Progenitor cell of endocrine pancreas (in vitro differentiated cells): ENCODE measurements around the gene EIF3K. TPM values are rescaled to one million over a fixed set of nuclear protein-coding genes. Genes with fewer than 3 reads are reported as not detected.

Experiments
- DNase-seq: peaks from one replicate; pipeline ENCODE4 v3.0.0; 2021; ENCODE audit warnings: low spot score; ENCODE audit not compliant: unreplicated experiment
- H3K27ac Mint-ChIP-seq: 2 replicates; pipeline ENCODE4 v1.8.0; 2021; ENCODE audit warnings: mild to moderate bottlenecking, moderate library complexity, mixed read lengths
- H3K27me3 Mint-ChIP-seq: 2 replicates; pipeline ENCODE4 v1.8.0; 2021; ENCODE audit warnings: mixed read lengths
- H3K36me3 Mint-ChIP-seq: 2 replicates; pipeline ENCODE4 v1.8.0; 2022; ENCODE audit warnings: mixed read lengths; ENCODE audit not compliant: insufficient read depth
- H3K4me1 Mint-ChIP-seq: 2 replicates; pipeline ENCODE4 v1.8.0; 2021; ENCODE audit warnings: low read depth, mixed read lengths
- H3K4me3 Mint-ChIP-seq: 2 replicates; pipeline ENCODE4 v1.8.0; 2021; ENCODE audit warnings: low read depth, mild to moderate bottlenecking, moderate library complexity, mixed read lengths
- H3K9me3 Mint-ChIP-seq: 2 replicates; pipeline ENCODE4 v1.8.0; 2021; ENCODE audit warnings: low read depth, mixed read lengths
- total RNA-seq: library from RNA; stranded (reverse); gene quantifications from 2 replicates; pipeline ENCODE4 v1.2.1, GENCODE V29; 2021
- TF ChIP-seq, protein P1 (sequence below): fragments of 200-600 bp; sonication (generic); IDR thresholded peaks from one replicate; pipeline ENCODE4 v1.5.0; 2021; ENCODE audit warnings: antibody characterized with exemption, mild to moderate bottlenecking; ENCODE audit not compliant: unreplicated experiment

EIF3K gene
- total RNA-seq, 1 donor from 2014 or later: 193 TPM

DNA sequence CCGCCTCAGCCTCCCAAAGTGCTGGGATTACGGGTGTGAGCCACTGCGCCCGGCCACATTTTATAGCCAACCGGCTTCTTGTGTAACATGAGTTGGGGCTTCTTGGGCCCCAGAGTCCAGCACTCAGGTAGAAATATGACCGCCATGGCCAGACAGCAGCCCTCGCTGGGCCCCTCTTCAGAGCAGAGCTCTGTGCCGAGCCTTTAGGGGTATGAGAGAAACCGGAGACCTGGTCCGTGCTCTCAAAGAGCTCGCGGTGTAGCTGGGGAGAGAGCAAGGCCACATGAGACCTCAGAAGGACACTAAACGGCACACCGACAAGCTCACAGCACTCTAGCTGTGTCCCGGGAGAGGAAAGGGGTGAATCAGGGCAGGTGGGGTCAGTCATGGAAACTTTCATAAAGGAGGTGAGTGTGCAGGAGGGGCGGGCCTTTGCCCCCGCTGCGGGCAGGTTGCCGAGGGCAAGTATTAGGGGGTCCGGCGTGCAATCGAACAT is 44.2 kb downstream of the EIF3K start:
- TF ChIP-seq, protein P1, sequence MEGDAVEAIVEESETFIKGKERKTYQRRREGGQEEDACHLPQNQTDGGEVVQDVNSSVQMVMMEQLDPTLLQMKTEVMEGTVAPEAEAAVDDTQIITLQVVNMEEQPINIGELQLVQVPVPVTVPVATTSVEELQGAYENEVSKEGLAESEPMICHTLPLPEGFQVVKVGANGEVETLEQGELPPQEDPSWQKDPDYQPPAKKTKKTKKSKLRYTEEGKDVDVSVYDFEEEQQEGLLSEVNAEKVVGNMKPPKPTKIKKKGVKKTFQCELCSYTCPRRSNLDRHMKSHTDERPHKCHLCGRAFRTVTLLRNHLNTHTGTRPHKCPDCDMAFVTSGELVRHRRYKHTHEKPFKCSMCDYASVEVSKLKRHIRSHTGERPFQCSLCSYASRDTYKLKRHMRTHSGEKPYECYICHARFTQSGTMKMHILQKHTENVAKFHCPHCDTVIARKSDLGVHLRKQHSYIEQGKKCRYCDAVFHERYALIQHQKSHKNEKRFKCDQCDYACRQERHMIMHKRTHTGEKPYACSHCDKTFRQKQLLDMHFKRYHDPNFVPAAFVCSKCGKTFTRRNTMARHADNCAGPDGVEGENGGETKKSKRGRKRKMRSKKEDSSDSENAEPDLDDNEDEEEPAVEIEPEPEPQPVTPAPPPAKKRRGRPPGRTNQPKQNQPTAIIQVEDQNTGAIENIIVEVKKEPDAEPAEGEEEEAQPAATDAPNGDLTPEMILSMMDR: no peak
- Mint-ChIP-seq H3K4me3 (no peak overlapping the region), H3K36me3 (peaks cover 7% of the 10 kb centered on the region), H3K27me3 (no peaks in the 10 kb centered on the region), H3K27ac (peak overlapping the region; percentile 95), H3K9me3 (no peaks in the 10 kb centered on the region), H3K4me1 (peaks cover 86% of the 10 kb centered on the region)
- DNase-seq: no peak

DNA sequence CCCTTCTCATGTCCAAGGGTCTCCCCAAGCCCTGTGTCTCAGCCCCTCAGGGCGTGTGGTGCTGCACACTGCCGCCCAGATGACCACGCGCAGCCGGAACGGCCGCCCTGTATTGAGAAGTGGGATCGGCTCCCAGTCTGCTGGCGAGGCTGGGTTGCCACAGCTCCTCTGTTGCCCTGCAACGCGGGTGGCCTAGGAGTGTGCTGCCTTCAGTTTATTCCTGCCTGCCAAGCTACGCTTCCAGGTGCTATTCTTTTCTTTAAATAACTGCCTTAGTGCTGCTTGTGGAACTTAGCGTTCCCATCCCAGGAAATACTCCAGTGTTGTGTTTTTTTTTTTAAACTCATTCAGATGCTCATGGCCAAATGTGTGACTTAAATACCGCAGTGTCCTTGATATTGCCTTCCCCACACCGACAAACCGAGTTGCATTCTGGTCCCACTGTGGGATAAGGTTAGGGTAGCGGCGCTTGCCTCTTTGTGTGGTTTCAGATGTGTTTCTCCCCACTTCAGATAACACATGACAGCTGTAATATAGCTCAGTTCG is 45.0 kb downstream of the EIF3K start:
- H3K27me3 Mint-ChIP-seq: no peaks in the 10 kb centered on the region
- H3K4me3 Mint-ChIP-seq: no peak overlapping the region
- peaks cover 11% of the 10 kb centered on the region for H3K36me3 Mint-ChIP-seq
- DNase-seq: no peak
- peaks cover 86% of the 10 kb centered on the region for H3K4me1 Mint-ChIP-seq
- H3K9me3 Mint-ChIP-seq: no peaks in the 10 kb centered on the region
- TF ChIP-seq, protein P1: no peak
- H3K27ac Mint-ChIP-seq: peak overlapping the region; percentile 92

DNA sequence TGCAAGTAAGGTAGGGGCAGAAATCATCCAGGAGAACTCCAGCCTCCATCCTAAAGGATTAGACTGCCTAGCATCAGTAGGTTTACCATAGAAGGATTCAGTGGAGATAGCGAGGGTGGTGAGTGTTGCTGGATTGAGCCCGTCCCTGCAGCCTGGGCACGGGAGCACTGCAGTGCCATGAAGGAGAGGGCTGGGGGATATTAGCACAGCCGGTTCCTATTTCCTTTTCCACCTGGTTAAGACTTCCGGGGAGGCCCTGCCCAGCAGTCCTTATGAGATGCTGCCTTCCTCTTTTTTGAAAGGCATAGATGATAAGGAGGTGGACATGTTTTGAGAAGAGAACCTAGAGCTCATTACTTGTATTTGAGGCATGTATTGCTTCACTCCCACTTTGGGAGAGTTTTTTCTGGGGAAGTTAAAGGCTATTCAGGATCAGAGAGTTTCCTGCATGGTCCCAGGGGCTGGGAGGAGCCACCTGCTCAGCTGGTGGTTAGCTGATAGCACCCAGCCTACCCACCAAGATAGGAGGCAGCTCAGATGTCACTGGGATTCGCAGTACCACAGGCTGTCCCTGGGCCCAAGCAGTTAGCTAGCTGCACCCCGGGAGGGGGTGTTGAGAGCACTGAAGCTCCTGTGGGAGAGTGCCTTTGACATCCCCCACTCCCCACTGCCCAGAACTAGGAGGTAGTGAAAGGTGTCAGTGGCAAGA is 45.7 kb downstream of the EIF3K start:
- Mint-ChIP-seq H3K4me1 (peaks cover 86% of the 10 kb centered on the region), H3K36me3 (peaks cover 11% of the 10 kb centered on the region), H3K4me3 (no peak overlapping the region), H3K27ac (peak overlapping the region; percentile 92), H3K9me3 (no peaks in the 10 kb centered on the region), H3K27me3 (no peaks in the 10 kb centered on the region)
- TF ChIP-seq, protein P1: no peak
- no peak for DNase-seq

DNA sequence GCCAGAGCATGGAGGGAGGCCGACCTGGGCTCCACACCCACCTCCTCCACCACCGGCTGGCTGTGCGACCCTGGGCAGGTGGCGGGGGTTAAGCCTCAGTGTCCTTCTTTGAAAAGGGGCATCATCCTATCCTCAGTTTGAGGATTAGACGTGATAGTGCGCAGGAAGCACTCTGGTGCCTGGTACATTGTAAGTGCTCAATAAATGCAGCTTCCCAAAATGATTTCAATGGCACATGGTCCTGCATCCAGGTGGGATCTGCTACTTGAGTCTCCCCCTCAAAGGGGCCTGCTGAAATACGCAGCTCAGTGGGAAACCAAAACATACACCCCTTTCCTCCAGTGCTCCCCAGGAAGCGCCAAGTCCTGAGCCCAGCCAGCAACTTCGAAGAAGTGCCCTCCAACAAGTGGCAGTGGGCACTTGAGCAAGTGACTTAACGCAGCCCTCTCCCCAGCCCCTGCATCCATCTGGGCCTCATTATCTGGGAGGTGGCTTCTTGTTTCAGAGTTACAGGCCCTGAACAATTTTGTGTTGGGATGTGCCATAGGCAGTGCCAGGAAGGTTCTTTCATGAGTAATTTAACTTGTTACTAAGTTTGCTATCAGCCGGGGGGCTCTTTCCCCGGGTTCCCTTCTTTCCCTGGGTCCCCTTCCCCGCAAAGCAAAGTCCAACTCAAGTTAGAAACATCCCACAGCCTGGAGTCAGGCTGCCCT is 46.4 kb downstream of the EIF3K start:
- Mint-ChIP-seq H3K4me3 (no peak overlapping the region), H3K36me3 (peaks cover 11% of the 10 kb centered on the region), H3K27ac (peak overlapping the region; percentile 96), H3K9me3 (no peaks in the 10 kb centered on the region), H3K4me1 (peaks cover 88% of the 10 kb centered on the region), H3K27me3 (no peaks in the 10 kb centered on the region)
- no peak for DNase-seq
- TF ChIP-seq, protein P1: no peak

DNA sequence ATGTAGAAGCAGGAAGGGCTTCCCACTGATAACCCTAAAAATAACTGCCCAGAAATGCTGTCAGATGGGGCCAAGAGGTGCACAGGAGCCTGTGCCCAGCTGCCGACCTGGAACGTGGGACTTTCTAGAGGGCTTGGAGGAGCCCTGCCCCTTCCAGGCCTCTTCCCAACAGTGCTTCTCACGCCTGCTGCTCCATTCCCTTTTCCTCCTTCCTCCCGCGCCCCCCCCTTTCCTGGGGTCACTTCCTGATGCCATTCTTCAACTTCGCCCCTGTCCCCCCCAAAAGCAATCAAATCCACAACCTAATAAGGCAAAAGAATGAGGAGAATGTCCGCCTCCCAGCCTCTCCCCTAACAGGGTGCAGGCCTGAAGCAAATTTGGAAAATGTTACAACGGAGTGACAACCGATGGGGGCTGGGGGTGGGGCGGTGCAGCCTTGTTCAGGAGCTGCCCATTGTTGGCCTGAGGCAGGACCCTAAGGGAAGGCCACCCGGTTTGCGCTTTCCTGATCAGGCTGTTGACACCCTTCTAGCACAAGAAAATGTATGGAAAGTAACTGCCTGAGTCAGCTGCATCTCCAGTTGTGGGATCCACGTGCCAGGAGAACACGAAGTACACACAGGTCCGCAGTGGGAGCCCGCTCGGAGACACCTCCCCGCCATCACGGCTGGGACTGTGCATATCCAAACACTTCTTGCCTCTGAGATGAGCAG is 47.1 kb downstream of the EIF3K start:
- peaks cover 8% of the 10 kb centered on the region for H3K36me3 Mint-ChIP-seq
- no peak overlapping the region for H3K4me3 Mint-ChIP-seq
- peak overlapping the region; percentile 96 for H3K27ac Mint-ChIP-seq
- no peaks in the 10 kb centered on the region for H3K9me3 Mint-ChIP-seq
- no peaks in the 10 kb centered on the region for H3K27me3 Mint-ChIP-seq
- TF ChIP-seq, protein P1: no peak
- H3K4me1 Mint-ChIP-seq: peaks cover 87% of the 10 kb centered on the region
- no peak for DNase-seq
